Stimulated activated CD8-positive, alpha-beta memory T cell treated with anti-CD3 and anti-CD28 coated beads, Interleukin-2, amount 100 ng/mL, for 48 hours (primary cell): Measurements from ENCODE around the gene C2CD3.

Source experiments
- DNase-seq, 2 donors: peaks; one replicate each; pipeline ENCODE4 v3.0.0-alpha.2; 2020; ENCODE audit warnings: low read depth in 2 of 2

The C2CD3 gene

GRCh38 chr11:73981051-73981805 is 189.6 kb downstream of the C2CD3 start:
- no peak for DNase-seq

GRCh38 chr11:73980001-73980961 is 190.5 kb downstream of the C2CD3 start:
- DNase-seq: no peak

- no peak for DNase-seq
Observed at GRCh38 chr11:73978576-73979086, 192.2 kb downstream of the C2CD3 start.

GRCh38 chr11:73977856-73978519 is 192.8 kb downstream of the C2CD3 start:
- no peak for DNase-seq

- DNase-seq: no peak
Observed at GRCh38 chr11:73976451-73977151, 194.2 kb downstream of the C2CD3 start.

- no peak for DNase-seq
Observed at GRCh38 chr11:73975479-73975757, 195.4 kb downstream of the C2CD3 start.

- DNase-seq: no peak
Observed at GRCh38 chr11:73974604-73975478, 196.0 kb downstream of the C2CD3 start.

- DNase-seq: no peak
Observed at GRCh38 chr11:73972620-73973449, 198.0 kb downstream of the C2CD3 start.

GRCh38 chr11:73972187-73972586 is 198.6 kb downstream of the C2CD3 start:
- DNase-seq: no peak

- no peak for DNase-seq
Observed at GRCh38 chr11:73971175-73971719, 199.6 kb downstream of the C2CD3 start.

- DNase-seq: no peak
Observed at GRCh38 chr11:73969991-73970800, 200.6 kb downstream of the C2CD3 start.

- DNase-seq: no peak
Observed at GRCh38 chr11:73969091-73969490, 201.7 kb downstream of the C2CD3 start.

GRCh38 chr11:73968356-73968966 is 202.3 kb downstream of the C2CD3 start:
- DNase-seq: no peak

GRCh38 chr11:73965764-73966121 is 205.1 kb downstream of the C2CD3 start:
- no peak for DNase-seq

GRCh38 chr11:73965076-73965763 is 205.6 kb downstream of the C2CD3 start:
- no peak for DNase-seq

- DNase-seq: no peak
Observed at GRCh38 chr11:73963861-73964260, 206.9 kb downstream of the C2CD3 start.
